Urothelium cell line (cell line): Measurements from ENCODE around the gene FXR1.
"Not testable (repeated sequence)": the region's sequence is repeated elsewhere in the genome, so short reads cannot be mapped to it uniquely, and the experiment has no call there.

ENCODE experiments used
- DNase-seq: peaks from one replicate; pipeline ENCODE4 v3.0.0; 2011; ENCODE audit warnings: low spot score, mixed read lengths
- FAIRE-seq: peaks from 2 replicates; lab custom pipeline; 2011; peaks lifted over from hg19 to GRCh38; lab: Jason Lieb, UNC

Gene FXR1

GRCh38 chr3:180912304-180913296 is at the start of gene FXR1:
Gene FXR1, plus strand, starts transcription at chr3:180912670. Its CDS starts 16 bp downstream, at chr3:180912686.
- DNase-seq (peak; percentile 93), FAIRE-seq (peak; percentile 83)

GRCh38 chr3:180870008-180870699 is 42.3 kb upstream of the FXR1 start:
- FAIRE-seq (no peak), DNase-seq (no peak)

GRCh38 chr3:180871901-180872300 is 40.6 kb upstream of the FXR1 start:
- FAIRE-seq = no peak
- peak; percentile 37 for DNase-seq

DNA sequence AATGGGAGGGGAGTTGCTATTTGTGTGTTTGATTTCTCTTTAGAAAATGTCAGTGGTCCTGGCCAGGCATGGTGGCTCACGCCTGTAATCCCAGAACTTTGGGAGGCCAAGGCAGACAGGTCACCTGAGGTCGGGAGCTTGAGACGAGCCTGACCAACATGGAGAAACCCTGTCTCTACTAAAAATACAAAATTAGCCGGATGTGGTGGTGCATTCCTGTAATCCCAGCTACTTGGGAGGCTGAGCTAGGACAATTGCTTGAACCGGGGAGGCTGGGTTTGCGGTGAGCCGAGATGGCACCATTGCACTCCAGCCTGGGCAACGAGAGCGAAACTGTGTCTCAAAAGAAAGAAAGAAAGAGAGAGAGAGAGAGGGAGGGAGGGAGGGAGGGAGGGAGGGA is 40.0 kb upstream of the FXR1 start:
- not testable (repeated sequence) for DNase-seq, FAIRE-seq

- DNase-seq = no peak
- FAIRE-seq = no peak
Measured at GRCh38 chr3:180875124-180875698, 37.3 kb upstream of the FXR1 start.

DNA sequence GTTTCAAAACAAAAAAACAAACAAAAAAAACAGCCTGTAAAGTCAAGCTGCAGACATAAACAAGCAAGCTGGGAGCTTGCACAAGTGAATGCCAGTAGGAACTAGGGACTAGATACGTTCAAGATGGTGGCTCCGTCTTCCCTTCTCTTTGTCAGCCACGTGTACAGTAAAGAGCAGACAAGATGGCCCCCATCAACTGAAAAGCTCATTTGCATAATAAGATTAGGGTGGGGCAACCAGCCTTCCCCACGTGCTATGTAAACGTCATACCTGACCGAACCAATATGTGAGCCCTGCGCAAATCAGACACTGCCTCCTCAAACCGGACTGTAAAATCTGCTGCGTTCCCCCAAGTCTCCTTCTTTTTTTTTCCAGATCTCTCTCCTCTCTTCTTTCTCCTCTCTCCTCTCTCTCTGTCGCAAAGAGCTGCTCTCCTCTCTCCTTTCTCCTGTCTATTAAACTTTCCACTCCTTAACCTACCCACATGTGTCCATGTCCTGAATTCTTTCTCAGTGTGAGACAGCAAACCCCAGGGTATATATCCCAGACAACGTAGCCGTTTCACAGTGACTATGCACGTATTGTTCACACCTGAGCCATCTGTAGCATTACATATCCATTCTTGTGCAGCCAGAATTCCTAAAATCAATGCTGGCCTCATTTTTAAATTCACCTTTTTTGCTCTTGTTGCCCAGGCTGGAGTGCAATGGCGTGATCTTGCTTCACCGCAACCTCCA is 31.2 kb upstream of the FXR1 start:
- DNase-seq (no peak), FAIRE-seq (no peak)

GRCh38 chr3:180882115-180882514 is 30.4 kb upstream of the FXR1 start:
- FAIRE-seq (no peak), DNase-seq (no peak)

GRCh38 chr3:180888992-180889560 is 23.4 kb upstream of the FXR1 start:
- DNase-seq (no peak), FAIRE-seq (no peak)

- DNase-seq (no peak), FAIRE-seq (no peak)
Measured at GRCh38 chr3:180898572-180898971, 13.9 kb upstream of the FXR1 start.

DNA sequence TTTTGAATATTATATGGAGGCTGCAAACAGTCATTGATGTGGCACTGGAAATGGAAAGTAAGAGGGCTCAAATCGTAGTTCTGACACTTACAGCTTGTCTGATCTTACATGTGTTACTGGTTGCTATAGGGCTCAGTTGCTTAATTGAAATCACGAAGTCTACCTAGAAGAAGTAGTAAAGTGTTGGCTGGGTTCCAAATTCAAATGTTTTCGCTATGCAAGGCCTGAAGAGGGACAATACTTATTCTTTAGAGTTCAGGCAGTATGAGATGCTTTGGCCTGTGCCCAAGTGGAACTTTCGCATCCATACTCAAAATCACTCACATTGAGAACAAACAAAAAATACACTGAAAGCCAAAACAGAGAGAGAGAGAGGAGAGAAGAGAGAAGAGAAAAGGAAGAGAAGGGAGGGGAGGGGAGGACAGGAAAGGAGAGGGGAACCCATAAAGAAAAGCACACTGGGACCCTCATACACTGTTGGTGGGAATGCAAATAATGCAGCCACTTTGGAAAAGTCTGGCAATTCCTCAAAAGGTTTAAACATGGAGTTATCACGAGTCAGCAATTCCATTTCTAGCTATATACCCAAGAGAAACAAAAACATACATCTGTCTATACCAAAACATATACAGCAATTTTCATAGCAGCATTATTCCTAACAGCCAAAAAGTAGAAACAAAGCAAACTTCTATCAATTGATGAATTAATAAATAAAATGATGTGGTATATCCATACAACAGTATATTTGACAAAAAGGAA is 2.9 kb upstream of the FXR1 start:
- no peak for DNase-seq
- FAIRE-seq = no peak

GRCh38 chr3:180910823-180911222 is 1.6 kb upstream of the FXR1 start:
- FAIRE-seq (no peak), DNase-seq (no peak)

- FAIRE-seq (no peak), DNase-seq (peak; percentile 4)
Measured at GRCh38 chr3:180911876-180912303, 580 bp upstream of the FXR1 start.

- FAIRE-seq (no peak), DNase-seq (no peak)
Measured at GRCh38 chr3:180913581-180914404, 1.3 kb downstream of the FXR1 start.

- DNase-seq (no peak), FAIRE-seq (no peak)
Measured at GRCh38 chr3:180918542-180918941, 6.1 kb downstream of the FXR1 start.

GRCh38 chr3:180922242-180922641 is 9.8 kb downstream of the FXR1 start:
- FAIRE-seq (no peak), DNase-seq (no peak)

DNA sequence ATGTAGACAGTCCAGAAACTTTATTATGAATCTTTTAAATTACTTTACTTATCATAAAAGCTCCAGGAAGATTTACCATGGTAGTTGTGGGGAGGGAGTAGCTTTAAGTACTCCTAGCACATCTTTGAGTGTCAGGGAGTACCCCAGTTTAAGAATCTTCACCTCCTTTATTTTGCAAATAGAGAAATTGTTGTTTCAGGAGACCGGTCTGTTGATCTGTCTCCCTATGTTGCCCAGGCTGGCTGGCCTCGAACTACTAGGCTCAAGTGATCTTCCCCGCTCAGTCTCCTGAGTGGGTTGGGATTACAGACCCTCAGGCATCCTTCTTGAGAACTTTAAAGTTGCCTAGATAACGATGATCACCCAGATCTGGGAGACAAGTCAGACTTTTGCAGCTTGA is 11.1 kb downstream of the FXR1 start:
- DNase-seq (no peak), FAIRE-seq (no peak)

GRCh38 chr3:180926526-180926925 is 14.1 kb downstream of the FXR1 start:
- DNase-seq (no peak), FAIRE-seq (no peak)

DNA sequence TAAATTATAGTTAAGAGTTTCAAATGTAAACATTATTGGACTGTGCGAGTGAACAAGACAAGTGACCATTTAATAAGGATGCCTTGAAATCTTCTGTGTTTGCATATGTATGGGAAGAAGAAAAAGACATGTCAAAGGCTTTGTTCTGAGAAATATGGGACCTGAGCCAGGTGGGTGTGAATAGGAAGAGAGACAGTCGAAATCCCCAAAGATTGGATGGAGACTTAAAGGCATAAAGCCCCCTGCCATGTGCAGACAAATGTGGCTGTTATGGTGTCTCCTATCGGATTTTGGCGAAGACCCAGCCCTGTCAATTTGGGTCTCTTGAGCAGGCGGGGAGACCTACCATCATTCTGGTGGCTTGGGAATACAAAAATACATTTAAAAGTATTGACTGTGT is 16.9 kb downstream of the FXR1 start:
- FAIRE-seq = no peak

DNA sequence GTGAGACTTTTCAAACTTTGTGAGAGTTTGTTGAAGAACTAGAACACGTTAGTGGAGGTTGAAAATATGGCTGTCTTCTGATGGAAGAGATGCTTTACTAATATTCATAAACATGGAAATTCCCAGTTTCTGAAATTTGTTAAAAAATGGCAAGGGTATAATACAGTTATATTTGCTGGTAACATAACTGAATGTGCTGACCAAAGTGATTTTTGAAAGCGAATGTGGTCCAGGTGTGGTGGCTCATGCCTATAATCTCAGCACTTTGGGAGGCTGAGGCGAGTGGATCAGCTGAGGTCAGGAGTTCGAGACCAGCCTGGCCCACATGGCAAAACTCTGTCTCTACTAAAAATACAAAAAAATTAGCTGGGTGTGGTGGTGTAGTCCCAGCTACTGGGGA is 18.1 kb downstream of the FXR1 start:
- no peak for FAIRE-seq
- no peak for DNase-seq

More for the DNA sequence above, 16.9 kb downstream of the FXR1 start:
- DNase-seq = no peak
